K562 (cell line): ENCODE measurements around the gene NUDT21. TPM values are rescaled to one million over a fixed set of nuclear protein-coding genes. Genes with fewer than 3 reads are reported as not detected.
A peak's percentile ranks its signal among the peaks of the same experiment; 100 is the strongest.

ENCODE experiments used
- ATF4 ChIP-seq: fragments of 450-650 bp; formaldehyde crosslinking; IDR thresholded peaks from 2 replicates; pipeline ENCODE4 v1.4.0; 2022; ENCODE audit warnings: mild to moderate bottlenecking, moderate library complexity
- CAMTA2 ChIP-seq: fragments of 250-450 bp; sonication (Bioruptor Pico); conservative IDR thresholded peaks from 2 replicates; pipeline ENCODE4 v1.5.1; 2022
- CEBPG ChIP-seq, 3 experiments: fragments of 200-800 bp in 1 of 3; sonication (Bioruptor generic) in 1 of 3; sonication (generic) in 1 of 3; formaldehyde crosslinking in 1 of 3; IDR thresholded peaks in 2 of 3; conservative IDR thresholded peaks in 1 of 3; 2 replicates each; pipeline versions ENCODE4 v1.6.1 to v1.8.0; 2016 to 2022; ENCODE audit warnings: missing compliant biosample characterization in 2 of 3, missing genetic modification characterization in 2 of 3, mild to moderate bottlenecking in 1 of 3, missing genetic modification reagents in 1 of 3
- CTCF ChIP-seq, 3 experiments: IDR thresholded peaks in 2 of 3; conservative IDR thresholded peaks in 1 of 3; 2 replicates each; pipeline ENCODE4 v1.5.1; 2011 to 2012; ENCODE audit warnings: low read length in 3 of 3, mild to moderate bottlenecking in 3 of 3, control low read depth in 2 of 3, improper control_type of control experiment in 1 of 3, inconsistent platforms in 1 of 3, low read depth in 1 of 3, mixed read lengths in 1 of 3, moderate library complexity in 1 of 3; ENCODE audit not compliant: insufficient read depth in 2 of 3
- EP300 ChIP-seq: IDR thresholded peaks from 2 replicates; pipeline ENCODE4 v1.6.1; 2012; ENCODE audit warnings: low read length, improper control_type of control experiment
- FOXJ2 ChIP-seq: fragments of 200-800 bp; sonication (Bioruptor generic); IDR thresholded peaks from 2 replicates; pipeline ENCODE4 v1.6.1; 2016; ENCODE audit warnings: missing genetic modification characterization, missing compliant biosample characterization
- GTF2A2 ChIP-seq: IDR thresholded peaks from 2 replicates; pipeline ENCODE4 v1.6.1; 2016; ENCODE audit warnings: mild to moderate bottlenecking, missing genetic modification characterization, missing compliant biosample characterization
- L3MBTL2 ChIP-seq: fragments of 450-650 bp; IDR thresholded peaks from 2 replicates; pipeline ENCODE4 v1.6.1; 2016; ENCODE audit warnings: mild to moderate bottlenecking, moderate library complexity
- LEF1 ChIP-seq: fragments of 450-650 bp; IDR thresholded peaks from 2 replicates; pipeline ENCODE4 v1.6.1; 2016; ENCODE audit warnings: mild to moderate bottlenecking
- NR0B1 ChIP-seq: fragments of 450-650 bp; IDR thresholded peaks from one replicate; pipeline ENCODE4 v1.6.1; 2018; ENCODE audit warnings: mild to moderate bottlenecking, moderate library complexity; ENCODE audit not compliant: partially characterized antibody
- RAD21 ChIP-seq, 2 experiments: fragments of 250-450 bp in 1 of 2; fragments of 450-650 bp in 1 of 2; sonication (Bioruptor Pico) in 1 of 2; formaldehyde crosslinking in 1 of 2; IDR thresholded peaks in 1 of 2; conservative IDR thresholded peaks in 1 of 2; 2 replicates each; pipeline versions ENCODE4 v1.4.0 to v1.8.0; 2020 to 2022; ENCODE audit warnings: mild to moderate bottlenecking in 2 of 2, moderate library complexity in 1 of 2
- RCOR1 ChIP-seq, 2 experiments: IDR thresholded peaks; 2 replicates each; pipeline ENCODE4 v1.6.1; 2012; ENCODE audit warnings: low read depth in 2 of 2, low read length in 2 of 2, borderline replicate concordance in 1 of 2, improper control_type of control experiment in 1 of 2
- RNF2 ChIP-seq: sonication (generic); IDR thresholded peaks from 2 replicates; pipeline ENCODE4 v1.6.1; 2016
- SMAD4 ChIP-seq: fragments of 250-450 bp; sonication (Bioruptor Pico); conservative IDR thresholded peaks from 2 replicates; pipeline ENCODE4 v1.8.0; 2021; ENCODE audit warnings: inconsistent platforms, mild to moderate bottlenecking, moderate library complexity
- SMARCA4 ChIP-seq: fragments of 450-650 bp; IDR thresholded peaks from 2 replicates; pipeline ENCODE4 v1.6.1; 2016
- SPI1 ChIP-seq: IDR thresholded peaks from 2 replicates; pipeline ENCODE4 v1.6.1; 2011; ENCODE audit warnings: low read depth, low read length, control low read depth, borderline replicate concordance
- ZBTB5 ChIP-seq: fragments of 450-650 bp; IDR thresholded peaks from 2 replicates; pipeline ENCODE4 v1.6.1; 2017; ENCODE audit warnings: antibody characterized with exemption
- ZNF174 ChIP-seq: fragments of 250-450 bp; sonication (Bioruptor Pico); IDR thresholded peaks from 2 replicates; pipeline ENCODE4 v1.4.0; 2020; ENCODE audit warnings: mild to moderate bottlenecking
- ZNF277 ChIP-seq: fragments of 250-450 bp; sonication (Bioruptor Pico); IDR thresholded peaks from 2 replicates; pipeline ENCODE4 v1.8.0; 2022; ENCODE audit warnings: inconsistent platforms, mild to moderate bottlenecking, moderate library complexity, borderline replicate concordance
- polyA plus RNA-seq, 8 experiments: library from polyadenylated mRNA; depleted of rRNA in 4 of 8; stranded (reverse) in 5 of 8; unstranded in 3 of 8; fragments of >200 nt; fragmentation: Nextera tagmentation in 2 of 8; fragmentation: Illumina TruSeq in 1 of 8; extraction: Ambion mirVana in 2 of 8; extraction: Trizol in 1 of 8; gene quantifications; 2 replicates each; pipeline versions ENCODE4 v1.2.1 to v1.2.3, GENCODE V29; 2011 to 2014; ENCODE audit warnings: inconsistent platforms in 1 of 8, missing spikeins in 1 of 8
- total RNA-seq, 7 experiments: library from RNA; depleted of rRNA in 6 of 7; stranded (reverse); fragments of >200 nt in 6 of 7; fragmentation: Illumina TruSeq in 2 of 7; extraction: Trizol in 2 of 7; gene quantifications; 2 replicates each; pipeline versions ENCODE4 v1.2.1 to v1.2.3, GENCODE V29; 2011 to 2021; ENCODE audit warnings: low replicate concordance in 1 of 7

The NUDT21 gene
- total and polyA plus RNA-seq, 9 of the 15 experiments (the other 6 are each of a cell fraction or from before 2014, with no cell fraction given): 62.4 to 218 (median 121) TPM

GRCh38 chr16:56478281-56479049, 27.3 kb upstream of the NUDT21 start (continued):
- TF ChIP-seq ZNF277 (CRISPR knock-in tag): no peak
- 0 out of 4 replicates have a peak, but pooled peaks of 1 of the 2 experiments have one; percentile 20 for TF ChIP-seq RAD21 (CRISPR knock-in tag; conservative IDR thresholded peaks at IDR 0.05 in 1 of 2, IDR thresholded peaks at IDR 0.05 in 1 of 2)
- TF ChIP-seq CEBPG (CRISPR knock-in tag; IDR thresholded peaks at IDR 0.05): peak; percentile 79
- peak; percentile 83 to 97; a peak in 3 of 4 replicates for TF ChIP-seq CEBPG (tag; conservative IDR thresholded peaks at IDR 0.05 in 1 of 2, IDR thresholded peaks at IDR 0.05 in 1 of 2)
- TF ChIP-seq RNF2: no peak
- peak; percentile 92 for TF ChIP-seq ATF4 (CRISPR knock-in tag)
- TF ChIP-seq RCOR1 (IDR thresholded peaks at IDR 0.05; ENCODE audit: borderline replicate concordance in 1 of 2, low read depth in 2 of 2, low read length in 2 of 2): peak in 1 of 2 experiments; percentile 49; a peak in 1 of 4 replicates
- peak; percentile 77; the same call in 1 of the 2 replicates for TF ChIP-seq EP300
- peak; percentile 44 for TF ChIP-seq SMAD4 (CRISPR knock-in tag)
- no peak for TF ChIP-seq L3MBTL2
- no peak for TF ChIP-seq ZBTB5
- no peak for TF ChIP-seq CAMTA2 (CRISPR knock-in tag)
- no peak for TF ChIP-seq NR0B1
- peak; percentile 60 for TF ChIP-seq GTF2A2 (tag)
- TF ChIP-seq LEF1: peak; percentile 14; the same call in 1 of the 2 replicates
- peak; percentile 76 for TF ChIP-seq FOXJ2 (tag)
- TF ChIP-seq SMARCA4: peak; percentile 47; the same call in 1 of the 2 replicates
- no peak for TF ChIP-seq ZNF174 (CRISPR knock-in tag)
- TF ChIP-seq CTCF (IDR thresholded peaks at IDR 0.05 in 2 of 3, conservative IDR thresholded peaks at IDR 0.05 in 1 of 3; ENCODE audit: insufficient read depth in 2 of 3, low read depth in 1 of 3, low read length in 3 of 3): no peak
- no peak for TF ChIP-seq SPI1
